Esophagus (tissue), 2 donors: ENCODE data around the gene HRK. TPM values are rescaled to one million over a fixed set of nuclear protein-coding genes. Genes with fewer than 3 reads are reported as not detected.
"Not testable (repeated sequence)": the region's sequence is repeated elsewhere in the genome, so short reads cannot be mapped to it uniquely, and the experiment has no call there.

Experiments
- H3K27ac ChIP-seq, 2 donors: one replicate each; pipeline ENCODE4 v1.5.1; 2013; ENCODE audit warnings: low read depth in 2 of 2, mild to moderate bottlenecking in 2 of 2, inconsistent platforms in 1 of 2, low read length in 1 of 2, moderate library complexity in 1 of 2
- H3K27me3 ChIP-seq, 2 donors: one replicate each; pipeline ENCODE4 v1.6.1; 2013; ENCODE audit warnings: low read length in 2 of 2, control low read depth in 1 of 2, mild to moderate bottlenecking in 1 of 2; ENCODE audit not compliant: insufficient read depth in 2 of 2, control insufficient read depth in 1 of 2
- H3K36me3 ChIP-seq, 2 donors: one replicate each; pipeline ENCODE4 v1.6.1; 2013; ENCODE audit warnings: low read length in 1 of 2; ENCODE audit not compliant: control insufficient read depth in 2 of 2, insufficient read depth in 2 of 2
- H3K4me1 ChIP-seq, 2 donors: one replicate each; pipeline ENCODE4 v1.6.1; 2013; ENCODE audit warnings: low read length in 1 of 2; ENCODE audit not compliant: control insufficient read depth in 2 of 2, insufficient read depth in 2 of 2
- H3K4me3 ChIP-seq, 2 donors: one replicate each; pipeline ENCODE4 v1.5.1; 2013; ENCODE audit warnings: low read length in 2 of 2, mild to moderate bottlenecking in 2 of 2, low read depth in 1 of 2, moderate library complexity in 1 of 2
- H3K9me3 ChIP-seq, 2 donors: one replicate each; pipeline ENCODE4 v1.6.1; 2013; ENCODE audit warnings: mild to moderate bottlenecking in 2 of 2, low read depth in 1 of 2, low read length in 1 of 2, moderate library complexity in 1 of 2; ENCODE audit not compliant: control insufficient read depth in 2 of 2, insufficient read depth in 1 of 2
- WGBS, 2 donors: extraction: QIAGEN DNeasy Blood & Tissue Kit; methylation state at CpG; one replicate each; pipeline ENCODE4 v1.1.7; 2013; 5-methylcytosine and 5-hydroxymethylcytosine counted together
- polyA plus RNA-seq, 2 donors: library from polyadenylated mRNA; stranded (reverse); fragments of 200-250 nt; gene quantifications; one replicate each; pipeline ENCODE4 v1.2.3, GENCODE V29; 2013
- donor health status: healthy with polysubstance abuse.
- donor health status: Bipolar disorder and iron deficiency.

HRK gene
- polyA plus RNA-seq, 2 donors: 0.18 to 0.20 TPM

GRCh38 chr12:116835484-116835883, 45.8 kb downstream of the HRK start:
- WGBS, 2 donors: 72 to 76% methylated on average over 1 of the region's 1 CpG
- Histone ChIP-seq H3K36me3 (no peaks in the 10 kb centered on the region), H3K4me1 (no peaks in the 10 kb centered on the region), H3K27ac (no peak overlapping the region), H3K27me3 (no peaks in the 10 kb centered on the region), H3K9me3 (no peaks in the 10 kb centered on the region), H3K4me3 (no peak overlapping the region)

- H3K27ac ChIP-seq: no peak overlapping the region
- no peak overlapping the region for H3K4me3 ChIP-seq
- H3K36me3 ChIP-seq: no peaks in the 10 kb centered on the region
- 83 to 91% methylated on average over 10 of the region's 10 CpGs for WGBS, 2 donors
- H3K9me3 ChIP-seq: no peaks in the 10 kb centered on the region
- H3K27me3 ChIP-seq: no peaks in the 10 kb centered on the region
- H3K4me1 ChIP-seq: no peaks in the 10 kb centered on the region
These were observed 47.8 kb downstream of the HRK start for GRCh38 chr12:116833474-116833873.

DNA sequence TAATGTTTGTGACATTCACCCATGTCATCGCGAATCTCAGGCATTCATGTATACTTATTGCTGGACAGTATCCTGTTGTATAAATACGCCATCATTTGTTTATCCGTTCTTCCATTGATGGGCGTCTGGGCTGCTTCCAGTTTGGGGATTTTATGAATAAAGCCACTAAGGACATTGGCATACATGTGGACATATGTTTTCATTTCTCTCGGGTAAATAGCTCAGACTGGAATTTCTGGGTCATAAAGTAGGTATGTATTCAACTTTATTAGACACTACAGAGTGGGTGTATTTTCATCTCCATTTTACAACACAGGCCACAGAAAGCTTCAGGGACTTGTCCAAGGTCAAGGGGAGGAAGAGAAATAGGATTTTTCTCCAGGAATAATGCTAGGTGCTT, 48.9 kb downstream of the HRK start:
- 76% methylated on average over 6 of the region's 6 CpGs for WGBS, 2 donors
- Histone ChIP-seq H3K9me3 (no peaks in the 10 kb centered on the region), H3K36me3 (no peaks in the 10 kb centered on the region), H3K27ac (no peak overlapping the region), H3K4me3 (no peak overlapping the region), H3K27me3 (no peaks in the 10 kb centered on the region), H3K4me1 (no peaks in the 10 kb centered on the region)

DNA sequence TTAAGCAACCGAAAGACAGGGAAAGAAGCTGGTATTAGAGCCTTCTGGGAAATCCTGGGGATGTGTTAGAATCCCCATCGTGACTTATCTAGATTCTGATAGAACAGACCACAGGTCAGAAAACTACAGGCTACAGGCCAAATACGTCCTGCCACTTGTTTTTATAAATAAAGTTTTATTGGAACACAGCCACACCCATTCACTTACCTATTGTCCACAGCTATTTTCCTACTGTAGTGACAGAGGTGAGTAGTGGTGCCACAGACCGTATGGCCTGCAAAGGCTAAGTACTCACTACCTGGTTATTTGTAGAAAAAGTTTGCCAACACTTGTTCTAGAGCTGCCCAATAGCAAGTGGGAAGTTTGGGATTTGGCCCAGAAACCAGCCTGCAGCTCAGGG, 53.8 kb downstream of the HRK start:
- Histone ChIP-seq H3K27ac (no peak overlapping the region), H3K27me3 (no peaks in the 10 kb centered on the region), H3K9me3 (peaks cover 0 to 4% of the 10 kb centered on the region in 2 donors), H3K4me3 (no peak overlapping the region), H3K4me1 (no peaks in the 10 kb centered on the region), H3K36me3 (no peaks in the 10 kb centered on the region)
- WGBS, 2 donors: 87 to 95% methylated on average over 4 of the region's 4 CpGs

- no peaks in the 10 kb centered on the region for H3K27me3 ChIP-seq
- H3K36me3 ChIP-seq: no peaks in the 10 kb centered on the region
- H3K4me3 ChIP-seq: no peak overlapping the region
- WGBS, 2 donors: 76 to 77% methylated on average over 8 of the region's 8 CpGs
- H3K4me1 ChIP-seq: no peaks in the 10 kb centered on the region
- no peak overlapping the region for H3K27ac ChIP-seq
- H3K9me3 ChIP-seq: peaks cover 0 to 4% of the 10 kb centered on the region in 2 donors
These were observed 60.0 kb downstream of the HRK start for GRCh38 chr12:116821291-116821690.

GRCh38 chr12:116820064-116820656, 61.1 kb downstream of the HRK start:
- Histone ChIP-seq H3K4me3 (no peak overlapping the region), H3K4me1 (no peaks in the 10 kb centered on the region), H3K27me3 (no peaks in the 10 kb centered on the region), H3K9me3 (peaks cover 0 to 4% of the 10 kb centered on the region in 2 donors), H3K27ac (no peak overlapping the region), H3K36me3 (no peaks in the 10 kb centered on the region)
- WGBS, 2 donors: 77 to 81% methylated on average over 10 of the region's 10 CpGs

DNA sequence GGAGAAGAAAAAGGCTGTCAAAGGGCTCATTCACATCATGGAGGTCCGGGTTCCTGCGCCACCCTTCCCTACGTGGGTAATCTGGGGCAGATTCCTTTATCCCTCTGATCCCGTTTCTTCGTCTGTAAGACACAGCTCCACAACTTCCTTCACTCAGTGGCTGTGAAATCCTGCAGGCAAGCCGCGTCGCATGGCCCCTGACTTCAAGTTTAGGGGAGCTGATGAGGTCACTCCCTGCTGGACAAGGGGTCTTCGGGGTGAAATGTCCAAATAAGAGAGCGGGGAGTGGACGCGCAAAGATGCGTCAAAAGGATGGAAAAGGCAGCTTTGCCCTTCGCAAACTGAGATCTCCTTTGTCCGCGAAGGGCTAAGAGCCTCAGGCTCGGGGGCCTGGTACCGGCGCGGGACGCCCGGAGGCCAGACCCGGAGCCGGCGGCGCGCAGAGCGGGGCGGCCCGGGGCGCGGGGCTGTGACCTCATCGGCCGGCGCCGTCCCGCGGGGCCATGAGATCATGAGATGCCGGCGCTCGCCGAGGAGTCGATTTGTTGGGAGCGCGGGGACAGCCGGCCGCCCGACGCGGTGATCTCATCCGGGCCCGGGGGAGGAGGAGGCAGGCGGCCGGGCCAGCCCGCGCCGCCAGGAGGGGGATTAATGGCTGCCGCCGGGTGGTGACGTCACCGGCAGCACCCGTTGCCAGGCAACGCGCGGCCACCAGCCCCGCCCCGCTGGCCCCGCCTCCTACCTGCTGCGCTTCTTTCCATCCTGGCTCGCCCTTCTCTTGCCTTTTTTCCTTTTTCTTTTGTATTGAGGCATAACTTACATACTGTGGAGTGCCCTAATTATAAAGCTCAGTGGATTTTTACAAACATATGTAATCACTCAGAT, 62.1 kb downstream of the HRK start:
- Histone ChIP-seq H3K27me3 (no peaks in the 10 kb centered on the region), H3K27ac (peak overlapping the region; percentile 80 to 89), H3K4me3 (peak overlapping the region; percentile 70 to 76), H3K4me1 (no peaks in the 10 kb centered on the region), H3K36me3 (no peaks in the 10 kb centered on the region), H3K9me3 (no peaks in the 10 kb centered on the region)
- 1% methylated on average over 60 to 70 of the region's 70 CpGs for WGBS, 2 donors

DNA sequence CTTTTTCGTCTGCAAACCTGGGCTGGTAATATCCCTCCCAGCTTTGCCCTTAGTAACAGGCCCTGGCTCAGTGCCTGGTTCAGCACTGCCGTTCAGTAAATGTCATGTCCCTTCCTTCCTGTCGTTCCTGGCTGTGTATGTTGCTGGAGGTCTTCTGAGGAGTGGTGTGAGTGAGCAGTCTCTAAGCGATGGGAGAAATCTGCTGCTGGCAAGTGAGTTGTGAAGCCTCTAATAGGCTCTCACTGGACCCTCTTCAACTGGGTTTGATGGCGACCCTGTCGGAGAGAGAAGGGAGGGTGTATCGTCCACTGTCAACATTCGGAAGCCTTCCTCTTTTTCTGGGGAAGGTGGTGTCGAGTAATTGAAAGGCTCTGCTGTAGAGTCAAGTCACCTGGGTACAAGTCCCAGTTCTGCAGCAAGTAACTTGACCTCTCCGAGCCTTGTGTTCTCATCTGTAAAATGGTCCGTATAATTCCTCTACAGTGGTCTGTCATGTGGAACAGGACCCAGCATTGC, 62.8 kb downstream of the HRK start:
- 32 to 36% methylated on average over 11 of the region's 11 CpGs for WGBS, 2 donors
- no peaks in the 10 kb centered on the region for H3K4me1 ChIP-seq
- H3K9me3 ChIP-seq: no peaks in the 10 kb centered on the region
- no peaks in the 10 kb centered on the region for H3K36me3 ChIP-seq
- peak overlapping the region; percentile 70 to 76 for H3K4me3 ChIP-seq
- H3K27me3 ChIP-seq: no peaks in the 10 kb centered on the region
- peak overlapping the region; percentile 15 to 89 for H3K27ac ChIP-seq

- H3K36me3 ChIP-seq, H3K27ac ChIP-seq, H3K4me3 ChIP-seq, H3K4me1 ChIP-seq, H3K27me3 ChIP-seq, H3K9me3 ChIP-seq: not testable (repeated sequence)
- 82 to 87% methylated on average over 10 of the region's 10 CpGs for WGBS, 2 donors
These were observed 66.5 kb downstream of the HRK start for GRCh38 chr12:116814766-116815165.
